Measurements from ENCODE around the gene HEPHL1. TPM values are rescaled to one million over a fixed set of nuclear protein-coding genes. Genes with fewer than 3 reads are reported as not detected.

Gene HEPHL1
- total RNA-seq, 1 donor from 2014 or later, result not detected

GRCh38 chr11:94133752-94134151 lies 112.6 kb downstream of the HEPHL1 start:
- Mint-ChIP-seq H3K4me3 (ENCODE audit: low read depth) (no peak overlapping the region), H3K4me1 (ENCODE audit: low read depth) (no peaks in the 10 kb centered on the region), H3K27ac (no peak overlapping the region), H3K9me3 (ENCODE audit: low read depth) (no peaks in the 10 kb centered on the region), H3K36me3 (ENCODE audit: insufficient read depth) (peaks cover 1% of the 10 kb centered on the region), H3K27me3 (no peaks in the 10 kb centered on the region)
- DNase-seq (ENCODE audit: low spot score, unreplicated experiment), result no peak
- TF ChIP-seq CTCF (IDR thresholded peaks at IDR 0.05; ENCODE audit: unreplicated experiment), result no peak

GRCh38 chr11:94134651-94135512 lies 113.7 kb downstream of the HEPHL1 start:
- no peak for TF ChIP-seq CTCF (IDR thresholded peaks at IDR 0.05; ENCODE audit: unreplicated experiment)
- Mint-ChIP-seq H3K27me3 (no peaks in the 10 kb centered on the region), H3K4me3 (ENCODE audit: low read depth) (no peak overlapping the region), H3K36me3 (ENCODE audit: insufficient read depth) (peaks cover 1% of the 10 kb centered on the region), H3K27ac (peak overlapping the region; percentile 45), H3K4me1 (ENCODE audit: low read depth) (peaks cover 6% of the 10 kb centered on the region), H3K9me3 (ENCODE audit: low read depth) (no peaks in the 10 kb centered on the region)
- DNase-seq (ENCODE audit: low spot score, unreplicated experiment), result no peak

DNA sequence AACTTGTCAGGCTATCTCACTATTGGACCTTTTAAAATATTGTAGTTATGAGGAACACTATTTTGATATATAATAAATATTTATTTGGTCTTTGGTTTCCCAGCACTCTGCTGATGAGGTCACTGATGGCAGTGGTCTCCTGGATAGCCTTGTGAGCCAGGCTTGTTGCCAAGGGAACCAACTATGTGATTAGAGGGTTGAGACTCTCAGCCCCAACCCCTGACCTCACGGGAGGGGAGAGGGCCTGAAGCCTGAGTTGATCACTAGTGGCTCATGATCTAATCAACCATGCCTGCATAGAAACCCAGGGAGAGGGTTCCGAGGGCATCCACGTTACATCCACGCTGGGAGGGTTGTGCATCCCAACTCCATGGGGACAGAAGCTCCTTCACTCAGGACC lies 118.3 kb downstream of the HEPHL1 start:
- Mint-ChIP-seq H3K27me3 (no peaks in the 10 kb centered on the region), H3K4me3 (ENCODE audit: low read depth) (no peak overlapping the region), H3K27ac (no peak overlapping the region), H3K4me1 (ENCODE audit: low read depth) (peaks cover 19% of the 10 kb centered on the region), H3K9me3 (ENCODE audit: low read depth) (no peaks in the 10 kb centered on the region), H3K36me3 (ENCODE audit: insufficient read depth) (peaks cover 1% of the 10 kb centered on the region)
- TF ChIP-seq CTCF (IDR thresholded peaks at IDR 0.05; ENCODE audit: unreplicated experiment), result no peak
- DNase-seq (ENCODE audit: low spot score, unreplicated experiment), result no peak

- no peak for DNase-seq (ENCODE audit: low spot score, unreplicated experiment)
- no peaks in the 10 kb centered on the region for H3K9me3 Mint-ChIP-seq (ENCODE audit: low read depth)
- peaks cover 1% of the 10 kb centered on the region for H3K36me3 Mint-ChIP-seq (ENCODE audit: insufficient read depth)
- no peaks in the 10 kb centered on the region for H3K27me3 Mint-ChIP-seq
- peaks cover 19% of the 10 kb centered on the region for H3K4me1 Mint-ChIP-seq (ENCODE audit: low read depth)
- H3K27ac Mint-ChIP-seq, result no peak overlapping the region
- TF ChIP-seq CTCF (IDR thresholded peaks at IDR 0.05; ENCODE audit: unreplicated experiment), result no peak
- no peak overlapping the region for H3K4me3 Mint-ChIP-seq (ENCODE audit: low read depth)
Observed at GRCh38 chr11:94140154-94140655, 119.1 kb downstream of the HEPHL1 start.

DNA sequence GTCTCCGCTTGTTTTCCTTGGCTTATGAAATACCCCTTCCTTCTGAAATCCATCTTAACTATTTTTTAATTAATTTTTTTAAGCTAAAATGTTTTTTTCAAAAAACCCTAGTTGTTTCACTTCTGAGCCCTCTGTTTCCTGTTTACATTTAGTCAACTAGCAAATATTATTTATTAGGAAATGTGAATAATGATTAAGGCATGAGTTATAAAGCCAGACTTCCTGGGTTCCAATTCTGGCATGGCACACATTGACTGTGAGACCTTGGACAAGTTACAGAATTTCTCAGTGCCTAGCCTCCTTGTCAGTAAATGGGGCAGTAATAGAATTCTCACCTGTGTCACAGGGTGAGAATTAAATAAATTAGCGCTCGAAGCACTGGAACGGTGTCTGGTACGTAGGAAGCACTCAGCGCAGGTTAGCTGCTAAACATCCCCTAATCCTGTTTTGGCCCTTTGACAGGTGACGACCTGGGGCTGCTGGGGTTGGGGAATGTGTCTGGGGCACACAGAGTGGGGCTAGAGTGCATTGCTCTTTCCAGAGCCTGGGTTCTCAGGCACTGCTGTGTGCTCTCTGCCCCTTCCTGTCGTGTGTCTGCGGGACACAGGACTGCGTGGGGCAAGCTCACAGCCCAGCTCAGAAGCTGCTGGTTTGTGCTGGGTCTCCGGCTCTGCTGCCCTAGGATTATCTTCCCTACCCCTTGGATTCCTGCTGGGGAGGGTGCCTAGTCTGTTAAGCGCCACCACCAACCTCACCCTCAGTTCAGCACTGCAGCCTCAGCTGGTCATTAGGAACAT lies 120.6 kb downstream of the HEPHL1 start:
- Mint-ChIP-seq H3K9me3 (ENCODE audit: low read depth) (no peaks in the 10 kb centered on the region), H3K27ac (peak overlapping the region; percentile 49), H3K4me1 (ENCODE audit: low read depth) (peaks cover 23% of the 10 kb centered on the region), H3K4me3 (ENCODE audit: low read depth) (no peak overlapping the region), H3K27me3 (no peaks in the 10 kb centered on the region), H3K36me3 (ENCODE audit: insufficient read depth) (peaks cover 1% of the 10 kb centered on the region)
- TF ChIP-seq CTCF (IDR thresholded peaks at IDR 0.05; ENCODE audit: unreplicated experiment), result no peak
- no peak for DNase-seq (ENCODE audit: low spot score, unreplicated experiment)
